ENCODE results near the gene SLC35A5. TPM values are rescaled to one million over a fixed set of nuclear protein-coding genes. Genes with fewer than 3 reads are reported as not detected.
A peak's percentile ranks its signal among the peaks of the same experiment; 100 is the strongest.

SLC35A5 gene
- total and polyA plus RNA-seq, 2 experiments from 2014 or later = 48.6 to 53.0 TPM

DNA sequence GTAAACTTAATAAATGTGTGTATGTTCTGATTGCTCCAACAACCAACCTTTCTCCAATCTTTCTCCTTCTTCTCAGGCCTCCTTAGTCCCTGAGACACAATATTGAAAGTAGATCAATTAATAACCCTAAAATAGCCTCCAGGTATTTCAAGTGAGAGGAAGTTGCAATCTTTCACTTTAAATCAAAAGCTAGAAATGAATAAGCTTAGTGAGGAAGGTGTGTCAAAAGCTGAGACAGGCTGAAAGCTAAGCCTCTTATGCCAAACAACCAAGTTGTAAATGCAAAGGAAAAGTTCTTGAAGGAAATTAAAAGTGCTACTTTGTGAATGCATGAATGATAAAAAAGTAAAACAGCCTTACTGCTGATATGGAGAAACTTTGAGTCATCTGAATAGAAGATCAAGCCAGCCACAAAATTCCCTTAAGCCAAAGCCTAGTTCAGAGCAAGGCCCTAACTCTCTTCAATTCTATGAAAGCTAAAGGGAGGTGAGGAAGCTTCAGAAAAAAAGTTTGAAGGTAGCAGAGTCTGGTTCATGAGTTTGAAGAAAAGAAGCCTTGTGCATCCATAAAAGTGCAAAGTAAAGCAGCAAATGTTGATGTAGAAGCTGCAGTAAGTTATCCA is 40.5 kb downstream of the SLC35A5 start:
- Histone ChIP-seq H3K79me2 (ENCODE audit: insufficient read depth) (peaks cover 13% of the 10 kb centered on the region; the same call in 1 of the 2 replicates), H4K20me1 (ENCODE audit: insufficient read depth) (no peaks in the 10 kb centered on the region), H3K9me3 (ENCODE audit: low read depth) (no peaks in the 10 kb centered on the region), H3K36me3 (ENCODE audit: low read depth) (peaks cover 95% of the 10 kb centered on the region), H3K27me3 (replicated peaks; ENCODE audit: insufficient read depth) (no peaks in the 10 kb centered on the region), H3K4me2 (ENCODE audit: unreplicated experiment) (no peak overlapping the region), H3K4me1 (ENCODE audit: insufficient read depth) (peaks cover 27% of the 10 kb centered on the region), H3K9ac (no peak overlapping the region; the same call in 1 of the 2 replicates), H3F3A (ENCODE audit: insufficient read depth) (peaks cover 95% of the 10 kb centered on the region), H3K27ac (peak overlapping the region; percentile 57), H2AFZ (no peak overlapping the region), H3K4me3 (no peak overlapping the region), H3K9me2 (ENCODE audit: insufficient read depth) (no peaks in the 10 kb centered on the region)
- DNase-seq = no peak
- in situ Hi-C loops (cut with MboI) = no loop called here
- TF ChIP-seq EZH2phosphoT487 (IDR thresholded peaks at IDR 0.05; ENCODE audit: insufficient read depth, low read depth) (no peak), EZH2 (IDR thresholded peaks at IDR 0.05; ENCODE audit: insufficient read depth, poor library complexity, severe bottlenecking) (no peak)

DNA sequence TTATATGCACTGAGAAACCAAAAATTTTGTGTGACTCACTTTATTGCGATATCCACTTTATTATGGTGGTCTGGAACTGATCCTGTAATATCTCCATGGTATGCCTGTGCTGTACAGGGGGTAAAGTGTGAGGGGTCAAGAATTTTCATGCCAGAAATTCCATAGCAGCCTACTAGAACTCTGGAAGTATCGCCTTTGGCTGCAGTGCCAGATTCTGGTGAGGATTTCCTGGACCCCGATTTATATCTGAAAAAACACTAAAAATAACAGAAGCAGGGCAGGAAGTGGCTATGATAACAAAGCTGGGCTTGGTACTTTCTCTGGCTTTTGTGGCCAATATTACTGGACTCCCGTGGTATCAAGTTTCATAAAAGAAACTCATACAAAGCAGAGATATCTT is 42.7 kb downstream of the SLC35A5 start:
- H3K9me2 ChIP-seq (ENCODE audit: insufficient read depth) = no peaks in the 10 kb centered on the region
- peak overlapping the region; percentile 97 for H3K27ac ChIP-seq
- H3K79me2 ChIP-seq (ENCODE audit: insufficient read depth) = peaks cover 31% of the 10 kb centered on the region
- H3F3A ChIP-seq (ENCODE audit: insufficient read depth) = peaks cover 95% of the 10 kb centered on the region
- H3K4me1 ChIP-seq (ENCODE audit: insufficient read depth) = peaks cover 27% of the 10 kb centered on the region
- no peak overlapping the region for H2AFZ ChIP-seq
- no peaks in the 10 kb centered on the region for H4K20me1 ChIP-seq (ENCODE audit: insufficient read depth)
- in situ Hi-C loops (cut with MboI) = no loop called here
- peak overlapping the region; percentile 79 for H3K9ac ChIP-seq
- H3K9me3 ChIP-seq (ENCODE audit: low read depth) = no peaks in the 10 kb centered on the region
- no peak for TF ChIP-seq EZH2phosphoT487 (IDR thresholded peaks at IDR 0.05; ENCODE audit: insufficient read depth, low read depth)
- no peak for TF ChIP-seq EZH2 (IDR thresholded peaks at IDR 0.05; ENCODE audit: insufficient read depth, poor library complexity, severe bottlenecking)
- peak; percentile 62 for DNase-seq
- WGBS, 2 experiments (ENCODE audit: low coverage in 1 of 2, low lambda C conversion rate in 2 of 2, missing lambda C conversion rate in 2 of 2) = 9 to 11% methylated on average over 4 of the region's 4 CpGs
- no peaks in the 10 kb centered on the region for H3K27me3 ChIP-seq (replicated peaks; ENCODE audit: insufficient read depth)
- H3K4me2 ChIP-seq (ENCODE audit: unreplicated experiment) = peak overlapping the region; percentile 80
- 0 out of 2 replicates have a peak overlapping the region, but pooled peaks have one; percentile 19 for H3K4me3 ChIP-seq
- H3K36me3 ChIP-seq (ENCODE audit: low read depth) = peaks cover 95% of the 10 kb centered on the region

DNA sequence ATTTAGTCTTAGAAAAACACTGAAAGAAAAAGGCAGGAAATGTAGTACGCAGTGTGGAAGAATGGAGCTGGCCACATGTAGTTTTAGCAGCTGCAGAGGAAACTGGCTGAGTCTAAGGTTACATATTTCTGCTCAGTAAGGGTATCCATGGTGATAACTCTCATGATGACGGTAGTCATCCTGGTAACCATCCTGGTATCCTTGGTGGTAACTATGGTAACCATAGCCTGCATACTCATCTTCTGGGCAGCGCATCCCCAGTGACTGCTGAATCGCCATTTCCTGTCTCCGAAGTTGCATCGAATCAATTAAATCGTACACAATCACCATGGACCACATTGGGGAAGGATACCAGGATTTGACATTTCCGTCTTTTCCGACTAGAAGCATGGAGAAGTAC is 43.4 kb downstream of the SLC35A5 start:
- Histone ChIP-seq H3K9ac (peak overlapping the region; percentile 79), H3K4me2 (ENCODE audit: unreplicated experiment) (peak overlapping the region; percentile 80), H4K20me1 (ENCODE audit: insufficient read depth) (no peaks in the 10 kb centered on the region), H3K27me3 (replicated peaks; ENCODE audit: insufficient read depth) (no peaks in the 10 kb centered on the region), H3K4me3 (peak overlapping the region; percentile 19; the same call in 1 of the 2 replicates), H3K79me2 (ENCODE audit: insufficient read depth) (peaks cover 35% of the 10 kb centered on the region), H3K27ac (peak overlapping the region; percentile 97), H3K9me2 (ENCODE audit: insufficient read depth) (no peaks in the 10 kb centered on the region), H3K9me3 (ENCODE audit: low read depth) (no peaks in the 10 kb centered on the region), H3F3A (ENCODE audit: insufficient read depth) (peaks cover 95% of the 10 kb centered on the region), H3K36me3 (ENCODE audit: low read depth) (peaks cover 95% of the 10 kb centered on the region), H2AFZ (no peak overlapping the region), H3K4me1 (ENCODE audit: insufficient read depth) (peaks cover 35% of the 10 kb centered on the region)
- TF ChIP-seq EZH2phosphoT487 (IDR thresholded peaks at IDR 0.05; ENCODE audit: insufficient read depth, low read depth) (no peak), EZH2 (IDR thresholded peaks at IDR 0.05; ENCODE audit: insufficient read depth, poor library complexity, severe bottlenecking) (no peak)
- in situ Hi-C loops (cut with MboI) = no loop called here
- 23 to 33% methylated on average over 9 of the region's 9 CpGs for WGBS, 2 experiments (ENCODE audit: low coverage in 1 of 2, low lambda C conversion rate in 2 of 2, missing lambda C conversion rate in 2 of 2)
- DNase-seq = peak; percentile 99

DNA sequence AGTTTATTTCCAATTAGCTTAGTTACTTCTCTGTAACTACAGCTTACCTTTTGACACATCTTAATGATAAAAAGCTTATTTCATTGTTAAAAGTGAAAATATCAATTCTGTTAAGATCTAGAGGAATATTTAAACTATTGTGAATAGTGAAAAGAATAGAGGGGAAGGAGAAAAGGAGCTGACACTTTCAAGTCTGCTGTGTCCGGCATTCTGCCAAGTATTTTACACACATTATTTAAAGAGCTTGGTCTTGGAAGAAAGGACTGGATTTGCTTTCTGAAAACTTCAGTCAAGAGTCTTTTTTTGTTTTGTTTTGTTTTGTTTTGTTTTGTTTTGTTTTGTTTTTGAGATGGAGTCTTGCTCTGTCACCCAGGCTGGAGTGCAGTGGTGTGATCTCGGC is 44.3 kb downstream of the SLC35A5 start:
- no peaks in the 10 kb centered on the region for H3K9me2 ChIP-seq (ENCODE audit: insufficient read depth)
- in situ Hi-C loops (cut with MboI) = no loop called here
- no peak overlapping the region for H3K4me3 ChIP-seq
- H4K20me1 ChIP-seq (ENCODE audit: insufficient read depth) = no peaks in the 10 kb centered on the region
- peaks cover 94% of the 10 kb centered on the region for H3K36me3 ChIP-seq (ENCODE audit: low read depth)
- H3K79me2 ChIP-seq (ENCODE audit: insufficient read depth) = peaks cover 43% of the 10 kb centered on the region
- H3F3A ChIP-seq (ENCODE audit: insufficient read depth) = peaks cover 94% of the 10 kb centered on the region
- H3K9me3 ChIP-seq (ENCODE audit: low read depth) = no peaks in the 10 kb centered on the region
- peak overlapping the region; percentile 65 for H3K9ac ChIP-seq
- H3K27me3 ChIP-seq (replicated peaks; ENCODE audit: insufficient read depth) = no peaks in the 10 kb centered on the region
- H3K27ac ChIP-seq = peak overlapping the region; percentile 97
- DNase-seq = no peak
- peaks cover 43% of the 10 kb centered on the region for H3K4me1 ChIP-seq (ENCODE audit: insufficient read depth)
- no peak overlapping the region for H3K4me2 ChIP-seq (ENCODE audit: unreplicated experiment)
- no peak overlapping the region for H2AFZ ChIP-seq
- TF ChIP-seq EZH2phosphoT487 (IDR thresholded peaks at IDR 0.05; ENCODE audit: insufficient read depth, low read depth) = no peak
- WGBS, 2 experiments (ENCODE audit: low coverage in 1 of 2, low lambda C conversion rate in 2 of 2, missing lambda C conversion rate in 2 of 2) = 77 to 85% methylated on average over 2 of the region's 2 CpGs

DNA sequence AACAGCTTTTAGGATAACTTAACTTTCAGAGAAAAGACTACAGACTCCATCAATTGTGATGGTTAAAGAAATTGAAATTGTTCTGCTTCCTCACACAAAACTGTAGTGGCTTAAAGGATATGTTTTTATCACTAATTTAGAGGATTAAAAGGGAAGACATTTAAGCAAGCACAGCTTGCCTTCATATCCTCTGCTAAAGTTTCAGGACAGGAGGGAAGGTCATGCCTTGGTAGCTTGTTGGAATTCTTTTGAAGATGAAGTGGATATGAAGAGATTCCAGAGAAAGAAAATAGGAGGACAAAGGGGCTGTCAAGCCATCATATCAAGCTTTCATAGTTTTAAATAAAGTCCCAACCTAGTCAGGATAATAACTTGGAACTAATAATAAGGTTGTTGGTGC is 46.0 kb downstream of the SLC35A5 start:
- H3K27me3 ChIP-seq (replicated peaks; ENCODE audit: insufficient read depth) = no peaks in the 10 kb centered on the region
- peak overlapping the region; percentile 97 for H3K27ac ChIP-seq
- no peak overlapping the region for H2AFZ ChIP-seq
- no peaks in the 10 kb centered on the region for H3K9me2 ChIP-seq (ENCODE audit: insufficient read depth)
- peaks cover 56% of the 10 kb centered on the region for H3K79me2 ChIP-seq (ENCODE audit: insufficient read depth)
- no peak overlapping the region for H3K4me2 ChIP-seq (ENCODE audit: unreplicated experiment)
- H3K4me1 ChIP-seq (ENCODE audit: insufficient read depth) = peaks cover 36% of the 10 kb centered on the region
- H3K9me3 ChIP-seq (ENCODE audit: low read depth) = no peaks in the 10 kb centered on the region
- H3K9ac ChIP-seq = peak overlapping the region; percentile 65; the same call in 1 of the 2 replicates
- no peak for TF ChIP-seq EZH2phosphoT487 (IDR thresholded peaks at IDR 0.05; ENCODE audit: insufficient read depth, low read depth)
- H3F3A ChIP-seq (ENCODE audit: insufficient read depth) = peaks cover 94% of the 10 kb centered on the region
- no peaks in the 10 kb centered on the region for H4K20me1 ChIP-seq (ENCODE audit: insufficient read depth)
- in situ Hi-C loops (cut with MboI) = no loop called here
- peaks cover 90% of the 10 kb centered on the region for H3K36me3 ChIP-seq (ENCODE audit: low read depth)
- no peak overlapping the region for H3K4me3 ChIP-seq
- no peak for DNase-seq
